ENCODE measurements around the gene CYP17A1.

Gene CYP17A1

GRCh38 chr10:102814453-102814871 is 22.8 kb downstream of the CYP17A1 start:
- Histone ChIP-seq H3K27ac (peak overlapping the region; percentile 81), H3K79me2 (peaks cover 6% of the 10 kb centered on the region), H3K4me1 (peaks cover 48% of the 10 kb centered on the region), H3K4me3 (ENCODE audit: low read depth, low read length) (no peak overlapping the region), H3K27me3 (ENCODE audit: control insufficient read depth, insufficient read depth, low read length) (no peaks in the 10 kb centered on the region), H3K4me2 (ENCODE audit: low read length) (no peak overlapping the region), H3K9me3 (ENCODE audit: control insufficient read depth, low read length) (no peaks in the 10 kb centered on the region), H3K9ac (no peak overlapping the region), H3K36me3 (ENCODE audit: control insufficient read depth, insufficient read depth, low read length) (no peaks in the 10 kb centered on the region), H2AFZ (no peak overlapping the region)
- TF ChIP-seq, protein P1, sequence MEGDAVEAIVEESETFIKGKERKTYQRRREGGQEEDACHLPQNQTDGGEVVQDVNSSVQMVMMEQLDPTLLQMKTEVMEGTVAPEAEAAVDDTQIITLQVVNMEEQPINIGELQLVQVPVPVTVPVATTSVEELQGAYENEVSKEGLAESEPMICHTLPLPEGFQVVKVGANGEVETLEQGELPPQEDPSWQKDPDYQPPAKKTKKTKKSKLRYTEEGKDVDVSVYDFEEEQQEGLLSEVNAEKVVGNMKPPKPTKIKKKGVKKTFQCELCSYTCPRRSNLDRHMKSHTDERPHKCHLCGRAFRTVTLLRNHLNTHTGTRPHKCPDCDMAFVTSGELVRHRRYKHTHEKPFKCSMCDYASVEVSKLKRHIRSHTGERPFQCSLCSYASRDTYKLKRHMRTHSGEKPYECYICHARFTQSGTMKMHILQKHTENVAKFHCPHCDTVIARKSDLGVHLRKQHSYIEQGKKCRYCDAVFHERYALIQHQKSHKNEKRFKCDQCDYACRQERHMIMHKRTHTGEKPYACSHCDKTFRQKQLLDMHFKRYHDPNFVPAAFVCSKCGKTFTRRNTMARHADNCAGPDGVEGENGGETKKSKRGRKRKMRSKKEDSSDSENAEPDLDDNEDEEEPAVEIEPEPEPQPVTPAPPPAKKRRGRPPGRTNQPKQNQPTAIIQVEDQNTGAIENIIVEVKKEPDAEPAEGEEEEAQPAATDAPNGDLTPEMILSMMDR (IDR thresholded peaks at IDR 0.05), result no peak

- Histone ChIP-seq H3K36me3 (ENCODE audit: control insufficient read depth, insufficient read depth, low read length) (no peaks in the 10 kb centered on the region), H3K27ac (peak overlapping the region; percentile 81)
- TF ChIP-seq, protein P1 (IDR thresholded peaks at IDR 0.05), result no peak
Observed at GRCh38 chr10:102813734-102814452, 23.3 kb downstream of the CYP17A1 start.

DNA sequence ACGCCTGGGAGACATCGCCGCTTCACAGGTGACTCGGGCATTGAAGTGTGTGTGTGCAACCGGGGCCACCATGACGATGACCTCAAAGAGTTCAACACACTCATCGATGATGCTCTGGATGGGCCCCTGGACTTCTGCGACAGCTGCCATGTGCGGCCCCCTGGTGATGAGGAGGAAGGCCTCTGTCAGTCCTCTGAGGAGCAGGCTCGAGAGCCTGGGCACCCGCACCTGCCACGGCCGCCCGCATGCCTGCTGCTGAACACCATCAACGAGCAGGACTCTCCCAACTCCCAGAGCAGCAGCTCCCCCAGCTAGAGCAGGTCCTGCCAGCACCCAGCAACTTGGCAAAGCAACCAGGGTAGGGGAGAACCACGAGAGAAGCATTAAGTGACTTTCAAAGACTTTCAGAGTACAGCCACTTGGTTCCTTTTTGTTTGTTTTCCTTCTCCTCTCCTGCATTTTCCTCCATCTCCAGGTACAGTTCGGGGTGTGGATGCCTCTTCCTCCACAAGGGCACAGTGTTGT is 24.1 kb downstream of the CYP17A1 start:
- Histone ChIP-seq H3K4me1 (peaks cover 54% of the 10 kb centered on the region), H3K36me3 (ENCODE audit: control insufficient read depth, insufficient read depth, low read length) (no peaks in the 10 kb centered on the region), H3K27ac (peak overlapping the region; percentile 81)

More at GRCh38 chr10:102813734-102814452, 23.3 kb downstream of the CYP17A1 start:
- H3K27me3 ChIP-seq (ENCODE audit: control insufficient read depth, insufficient read depth, low read length), result no peaks in the 10 kb centered on the region
- H3K79me2 ChIP-seq, result peaks cover 3% of the 10 kb centered on the region
- H3K4me1 ChIP-seq, result peaks cover 48% of the 10 kb centered on the region
- peak overlapping the region; percentile 8 for H2AFZ ChIP-seq
- H3K9me3 ChIP-seq (ENCODE audit: control insufficient read depth, low read length), result no peaks in the 10 kb centered on the region
- no peak overlapping the region for H3K4me3 ChIP-seq (ENCODE audit: low read depth, low read length)
- no peak overlapping the region for H3K4me2 ChIP-seq (ENCODE audit: low read length)
- no peak overlapping the region for H3K9ac ChIP-seq

GRCh38 chr10:102812231-102812876 is 24.9 kb downstream of the CYP17A1 start:
- no peak overlapping the region for H3K4me3 ChIP-seq (ENCODE audit: low read depth, low read length)
- no peak overlapping the region for H3K9ac ChIP-seq
- H3K36me3 ChIP-seq (ENCODE audit: control insufficient read depth, insufficient read depth, low read length), result no peaks in the 10 kb centered on the region
- H3K4me1 ChIP-seq, result peaks cover 54% of the 10 kb centered on the region
- H2AFZ ChIP-seq, result no peak overlapping the region
- peak overlapping the region; percentile 81 for H3K27ac ChIP-seq
- TF ChIP-seq, protein P1 (IDR thresholded peaks at IDR 0.05), result no peak
- no peaks in the 10 kb centered on the region for H3K27me3 ChIP-seq (ENCODE audit: control insufficient read depth, insufficient read depth, low read length)
- no peaks in the 10 kb centered on the region for H3K9me3 ChIP-seq (ENCODE audit: control insufficient read depth, low read length)
- H3K79me2 ChIP-seq, result peaks cover 4% of the 10 kb centered on the region
- H3K4me2 ChIP-seq (ENCODE audit: low read length), result no peak overlapping the region

More for the DNA sequence above, 24.1 kb downstream of the CYP17A1 start:
- H3K79me2 ChIP-seq, result peaks cover 3% of the 10 kb centered on the region
- no peak overlapping the region for H3K9ac ChIP-seq
- no peaks in the 10 kb centered on the region for H3K9me3 ChIP-seq (ENCODE audit: control insufficient read depth, low read length)
- no peak overlapping the region for H3K4me2 ChIP-seq (ENCODE audit: low read length)
- no peak overlapping the region for H2AFZ ChIP-seq
- TF ChIP-seq, protein P1 (IDR thresholded peaks at IDR 0.05), result peak; percentile 19
- H3K27me3 ChIP-seq (ENCODE audit: control insufficient read depth, insufficient read depth, low read length), result no peaks in the 10 kb centered on the region
- H3K4me3 ChIP-seq (ENCODE audit: low read depth, low read length), result no peak overlapping the region
